HEK293 (cell line): ENCODE results near the gene ZNF385D.

Experiments used
- CTCF ChIA-PET: fragments of 350-600 bp; formaldehyde crosslinking; extraction: SDS; loops from one replicate; lab custom pipeline; 2021; ENCODE audit warnings: antibody characterized with exemption; lab: Yijun Ruan, JAX
- POLR2A ChIA-PET: fragments of 300-600 bp; formaldehyde crosslinking; extraction: SDS; loops from one replicate; lab custom pipeline; 2020; ENCODE audit warnings: antibody characterized with exemption, inconsistent platforms; lab: Yijun Ruan, JAX
- H3K27ac ChIP-seq: fragments of 200-500 bp; sonication (Bioruptor generic); 2 replicates; pipeline ENCODE4 v1.5.1; 2014; ENCODE audit warnings: low read depth, low read length, control low read depth, inconsistent platforms; ENCODE audit errors: extremely low read depth
- H3K36me3 ChIP-seq, 2 experiments: fragments of 200-500 bp in 1 of 2; sonication (Bioruptor generic) in 1 of 2; 1 replicate in 1 of 2; 2 replicates in 1 of 2; pipeline ENCODE4 v1.5.1; 2014 to 2017; ENCODE audit warnings: inconsistent platforms in 2 of 2, low read length in 2 of 2; ENCODE audit not compliant: control insufficient read depth in 2 of 2, insufficient read depth in 1 of 2
- H3K4me1 ChIP-seq: fragments of 200-500 bp; sonication (Bioruptor generic); 2 replicates; pipeline ENCODE4 v1.5.1; 2014; ENCODE audit warnings: mild to moderate bottlenecking, low read length, inconsistent platforms; ENCODE audit not compliant: control insufficient read depth, insufficient read depth
- H3K4me3 ChIP-seq: 2 replicates; pipeline ENCODE4 v1.5.1; 2011; ENCODE audit warnings: low read depth, mild to moderate bottlenecking, control low read depth, low read length, moderate library complexity
- H3K9me3 ChIP-seq: fragments of 200-500 bp; sonication (Bioruptor generic); 2 replicates; pipeline ENCODE4 v1.5.1; 2014; ENCODE audit warnings: low read depth, low read length, inconsistent platforms; ENCODE audit not compliant: control insufficient read depth, insufficient read depth
- GLI2 ChIP-seq: fragments of 450-650 bp; formaldehyde crosslinking; IDR thresholded peaks from 2 replicates; pipeline ENCODE4; 2017; ENCODE audit warnings: missing biosample characterization, missing genetic modification characterization, low read depth, borderline replicate concordance
- IKZF3 ChIP-seq: fragments of 450-650 bp; IDR thresholded peaks from 2 replicates; pipeline ENCODE4 v1.5.0; 2018; ENCODE audit warnings: missing biosample characterization, mild to moderate bottlenecking, missing genetic modification characterization, moderate library complexity
- KLF1 ChIP-seq: fragments of 450-650 bp; formaldehyde crosslinking; IDR thresholded peaks from 2 replicates; pipeline ENCODE4 v1.5.1; 2016; ENCODE audit warnings: missing biosample characterization, missing genetic modification characterization
- KLF8 ChIP-seq: fragments of 450-650 bp; formaldehyde crosslinking; IDR thresholded peaks from 2 replicates; pipeline ENCODE4 v1.5.1; 2016; ENCODE audit warnings: missing biosample characterization, missing genetic modification characterization
- REPIN1 ChIP-seq: fragments of 450-650 bp; formaldehyde crosslinking; IDR thresholded peaks from 2 replicates; pipeline ENCODE4 v1.5.1; 2017; ENCODE audit warnings: missing biosample characterization, missing genetic modification characterization, low read depth
- TSHZ1 ChIP-seq: fragments of 450-650 bp; formaldehyde crosslinking; IDR thresholded peaks from 2 replicates; pipeline ENCODE4 v1.5.1; 2016; ENCODE audit warnings: missing biosample characterization, missing genetic modification characterization, borderline replicate concordance
- YY1 ChIP-seq: fragments of 450-650 bp; formaldehyde crosslinking; IDR thresholded peaks from 2 replicates; pipeline ENCODE4 v1.5.1; 2018; ENCODE audit warnings: missing biosample characterization, missing genetic modification characterization
- YY2 ChIP-seq: fragments of 450-650 bp; formaldehyde crosslinking; IDR thresholded peaks from 2 replicates; pipeline ENCODE4 v1.5.1; 2016; ENCODE audit warnings: missing biosample characterization, missing genetic modification characterization
- ZEB2 ChIP-seq: fragments of 450-650 bp; formaldehyde crosslinking; IDR thresholded peaks from 2 replicates; pipeline ENCODE4 v1.5.1; 2016; ENCODE audit warnings: missing biosample characterization, missing genetic modification characterization
- ZFP69B ChIP-seq: fragments of 450-650 bp; formaldehyde crosslinking; IDR thresholded peaks from 2 replicates; pipeline ENCODE4 v1.5.1; 2016; ENCODE audit warnings: missing biosample characterization, missing genetic modification characterization
- ZNF175 ChIP-seq: fragments of 450-650 bp; formaldehyde crosslinking; IDR thresholded peaks from 2 replicates; pipeline ENCODE4 v1.5.1; 2016; ENCODE audit warnings: missing biosample characterization, missing genetic modification characterization
- ZNF248 ChIP-seq: fragments of 450-650 bp; formaldehyde crosslinking; IDR thresholded peaks from 2 replicates; pipeline ENCODE4 v1.5.1; 2017; ENCODE audit warnings: missing biosample characterization, missing genetic modification characterization
- ZNF280D ChIP-seq: fragments of 450-650 bp; formaldehyde crosslinking; IDR thresholded peaks from 2 replicates; pipeline ENCODE4 v1.5.1; 2016; ENCODE audit warnings: missing biosample characterization, missing genetic modification characterization
- ZNF341 ChIP-seq: fragments of 450-650 bp; formaldehyde crosslinking; IDR thresholded peaks from 2 replicates; pipeline ENCODE4; 2016; ENCODE audit warnings: low read depth, missing biosample characterization, missing genetic modification characterization
- ZNF433 ChIP-seq: fragments of 450-650 bp; formaldehyde crosslinking; IDR thresholded peaks from 2 replicates; pipeline ENCODE4 v1.5.1; 2016; ENCODE audit warnings: missing biosample characterization, missing genetic modification characterization, low read depth
- ZNF48 ChIP-seq: fragments of 450-650 bp; formaldehyde crosslinking; IDR thresholded peaks from 2 replicates; pipeline ENCODE4 v1.5.1; 2016; ENCODE audit warnings: missing biosample characterization, missing genetic modification characterization
- ZNF548 ChIP-seq: fragments of 450-650 bp; formaldehyde crosslinking; IDR thresholded peaks from 2 replicates; pipeline ENCODE4 v1.5.1; 2016; ENCODE audit warnings: missing biosample characterization, missing genetic modification characterization
- ZNF555 ChIP-seq: fragments of 450-650 bp; formaldehyde crosslinking; conservative IDR thresholded peaks from 2 replicates; pipeline ENCODE4 v1.5.1; 2017; ENCODE audit warnings: missing biosample characterization, mild to moderate bottlenecking, missing genetic modification characterization, inconsistent platforms
- ZNF560 ChIP-seq: fragments of 450-650 bp; formaldehyde crosslinking; IDR thresholded peaks from 2 replicates; pipeline ENCODE4 v1.5.1; 2017; ENCODE audit warnings: missing biosample characterization, missing genetic modification characterization, borderline replicate concordance
- ZNF571 ChIP-seq: fragments of 450-650 bp; formaldehyde crosslinking; IDR thresholded peaks from 2 replicates; pipeline ENCODE4 v1.5.0; 2017; ENCODE audit warnings: missing biosample characterization, missing genetic modification characterization
- ZNF585B ChIP-seq: fragments of 450-650 bp; formaldehyde crosslinking; IDR thresholded peaks from 2 replicates; pipeline ENCODE4 v1.5.1; 2016; ENCODE audit warnings: missing biosample characterization, missing genetic modification characterization
- ZNF596 ChIP-seq: fragments of 450-650 bp; IDR thresholded peaks from 2 replicates; pipeline ENCODE4 v1.5.0; 2018; ENCODE audit warnings: missing biosample characterization, mild to moderate bottlenecking, missing genetic modification characterization, moderate library complexity
- ZNF660 ChIP-seq: fragments of 450-650 bp; IDR thresholded peaks from 2 replicates; pipeline ENCODE4 v1.5.1; 2018; ENCODE audit warnings: missing biosample characterization, mild to moderate bottlenecking, missing genetic modification characterization
- ZNF692 ChIP-seq: fragments of 450-650 bp; formaldehyde crosslinking; IDR thresholded peaks from 2 replicates; pipeline ENCODE4 v1.5.1; 2016; ENCODE audit warnings: missing biosample characterization, missing genetic modification characterization
- TF ChIP-seq, protein P1 (sequence below): fragments of 450-650 bp; formaldehyde crosslinking; IDR thresholded peaks from 2 replicates; pipeline ENCODE4 v1.5.1; 2016; ENCODE audit warnings: missing biosample characterization, missing genetic modification characterization

The ZNF385D gene

GRCh38 chr3:21766002-21766401, 15.0 kb upstream of the ZNF385D start:
- Histone ChIP-seq H3K36me3 (no peaks in the 10 kb centered on the region), H3K9me3 (no peaks in the 10 kb centered on the region), H3K4me3 (no peak overlapping the region), H3K4me1 (no peaks in the 10 kb centered on the region), H3K27ac (no peak overlapping the region)
- CTCF ChIA-PET, result no interaction called here
- POLR2A ChIA-PET, result no interaction called here
- TF ChIP-seq REPIN1 (tag by site-specific recombination) (no peak), ZNF48 (tag by site-specific recombination) (no peak), ZNF596 (tag by site-specific recombination) (no peak), IKZF3 (tag by site-specific recombination) (no peak), ZNF560 (tag by site-specific recombination) (no peak), GLI2 (no peak), ZNF660 (no peak), ZNF585B (no peak), ZNF280D (tag by site-specific recombination) (no peak), YY1 (tag by site-specific recombination) (no peak), ZNF548 (tag by site-specific recombination) (no peak), ZFP69B (tag by site-specific recombination) (no peak)
- TF ChIP-seq, protein P1, sequence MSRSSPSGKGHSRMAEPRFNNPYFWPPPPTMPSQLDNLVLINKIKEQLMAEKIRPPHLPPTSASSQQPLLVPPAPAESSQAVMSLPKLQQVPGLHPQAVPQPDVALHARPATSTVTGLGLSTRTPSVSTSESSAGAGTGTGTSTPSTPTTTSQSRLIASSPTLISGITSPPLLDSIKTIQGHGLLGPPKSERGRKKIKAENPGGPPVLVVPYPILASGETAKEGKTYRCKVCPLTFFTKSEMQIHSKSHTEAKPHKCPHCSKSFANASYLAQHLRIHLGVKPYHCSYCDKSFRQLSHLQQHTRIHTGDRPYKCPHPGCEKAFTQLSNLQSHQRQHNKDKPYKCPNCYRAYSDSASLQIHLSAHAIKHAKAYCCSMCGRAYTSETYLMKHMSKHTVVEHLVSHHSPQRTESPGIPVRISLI, result no peak

DNA sequence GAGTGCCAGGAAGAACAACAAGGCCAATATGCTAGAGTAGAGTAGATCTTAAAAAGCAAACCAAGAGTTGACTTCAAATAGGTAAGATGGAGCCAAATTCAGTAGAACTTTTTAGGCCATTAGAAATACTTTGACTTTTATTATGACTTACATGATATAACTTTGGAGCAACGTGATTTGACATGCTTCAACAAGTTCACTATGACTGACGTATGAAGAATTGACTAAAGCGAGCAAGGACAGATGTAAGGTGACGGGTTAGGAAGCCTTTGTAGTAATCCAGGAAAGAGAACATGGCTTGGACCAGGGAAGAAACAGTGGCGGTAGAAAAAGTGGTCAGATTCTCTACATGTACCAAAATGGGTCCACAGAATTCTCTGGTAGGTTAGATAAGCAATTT, 4.9 kb upstream of the ZNF385D start:
- Histone ChIP-seq H3K4me1 (no peaks in the 10 kb centered on the region), H3K4me3 (no peak overlapping the region), H3K27ac (no peak overlapping the region), H3K9me3 (no peaks in the 10 kb centered on the region), H3K36me3 (no peaks in the 10 kb centered on the region)
- ChIA-PET POLR2A (no interaction called here), CTCF (no interaction called here)
- TF ChIP-seq KLF8 (no peak), ZNF175 (tag by site-specific recombination) (no peak), ZNF571 (tag by site-specific recombination) (no peak), YY2 (tag by site-specific recombination) (no peak), ZNF555 (tag by site-specific recombination) (no peak), KLF1 (no peak)

DNA sequence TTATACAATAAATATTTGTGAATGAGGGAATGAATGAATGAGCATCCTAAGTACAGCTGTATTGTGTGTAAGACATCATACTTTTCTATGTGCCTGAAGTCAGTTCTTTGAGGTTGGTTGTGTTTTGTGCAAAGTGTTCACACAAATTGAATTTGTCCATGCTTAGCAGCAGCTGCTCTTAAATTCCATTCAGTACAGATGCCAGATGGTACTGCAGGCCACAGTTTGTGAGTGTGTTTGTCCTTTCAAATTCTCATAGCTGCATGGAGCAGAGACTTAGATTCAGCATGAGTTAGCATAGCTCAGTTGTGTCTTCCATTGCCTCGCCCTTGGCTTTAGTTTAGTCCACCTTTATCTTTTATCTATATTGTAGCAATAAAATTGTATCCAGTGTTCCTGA, 3.8 kb upstream of the ZNF385D start:
- CTCF ChIA-PET, result no interaction called here
- POLR2A ChIA-PET, result no interaction called here
- H3K4me1 ChIP-seq, result no peaks in the 10 kb centered on the region
- no peak for TF ChIP-seq ZNF341 (tag by site-specific recombination)
- TF ChIP-seq ZEB2 (tag by site-specific recombination), result no peak
- no peak for TF ChIP-seq TSHZ1 (tag by site-specific recombination)
- no peak for TF ChIP-seq ZNF248 (tag by site-specific recombination)
- TF ChIP-seq ZNF692 (tag by site-specific recombination), result no peak
- TF ChIP-seq ZNF433 (tag by site-specific recombination), result no peak

More for the DNA sequence above, 3.8 kb upstream of the ZNF385D start:
- no peaks in the 10 kb centered on the region for H3K9me3 ChIP-seq
- H3K27ac ChIP-seq, result no peak overlapping the region
- H3K36me3 ChIP-seq, result no peaks in the 10 kb centered on the region
- no peak overlapping the region for H3K4me3 ChIP-seq
